Keratinocyte (primary cell): ENCODE data around the gene DNAH17. TPM values are rescaled to one million over a fixed set of nuclear protein-coding genes. Genes with fewer than 3 reads are reported as not detected.

Source experiments
- DNase-seq: peaks from one replicate; pipeline ENCODE4 v3.0.0-alpha.2; 2011; ENCODE audit warnings: low read depth, missing footprints, low spot score
- FAIRE-seq: peaks from 2 replicates; lab custom pipeline; 2011; peaks lifted over from hg19 to GRCh38; lab: Jason Lieb, UNC
- H2AFZ ChIP-seq: 2 replicates; pipeline ENCODE4 v1.6.0; 2012; ENCODE audit warnings: low read length, control low read depth, inconsistent platforms; ENCODE audit not compliant: control insufficient read depth
- H3K27ac ChIP-seq: 2 replicates; pipeline ENCODE4 v1.5.1; 2011; ENCODE audit warnings: low read length; ENCODE audit not compliant: control insufficient read depth, insufficient read depth
- H3K27me3 ChIP-seq: 3 replicates; pipeline ENCODE4 v1.6.0; 2011; ENCODE audit warnings: low read length; ENCODE audit not compliant: control insufficient read depth, insufficient read depth; ENCODE audit errors: extremely low read depth
- H3K36me3 ChIP-seq, 2 experiments: 2 replicates in 1 of 2; 3 replicates in 1 of 2; pipeline ENCODE4 v1.5.1; 2011; ENCODE audit warnings: low read length in 2 of 2, mild to moderate bottlenecking in 1 of 2; ENCODE audit not compliant: control insufficient read depth in 2 of 2, insufficient read depth in 2 of 2; ENCODE audit errors: extremely low read depth in 1 of 2
- H3K4me1 ChIP-seq: 3 replicates; pipeline ENCODE4 v1.5.1; 2011; ENCODE audit warnings: low read length; ENCODE audit not compliant: control insufficient read depth, insufficient read depth; ENCODE audit errors: extremely low read depth
- H3K4me2 ChIP-seq: 3 replicates; pipeline ENCODE4 v1.6.0; 2011; ENCODE audit warnings: low read depth, low read length; ENCODE audit not compliant: control insufficient read depth, insufficient read depth; ENCODE audit errors: extremely low read depth
- H3K4me3 ChIP-seq, 3 experiments: fragments of 200-600 bp in 1 of 3; sonication (generic) in 1 of 3; 2 replicates in 2 of 3; 3 replicates in 1 of 3; pipeline ENCODE4 v1.5.1; 2011 to 2016; ENCODE audit warnings: low read length in 3 of 3, mild to moderate bottlenecking in 3 of 3, control low read depth in 2 of 3, inconsistent platforms in 1 of 3, low read depth in 1 of 3, mixed read lengths in 1 of 3, mixed run types in 1 of 3, moderate library complexity in 1 of 3; ENCODE audit not compliant: control insufficient read depth in 2 of 3, insufficient read depth in 2 of 3; ENCODE audit errors: extremely low read depth in 1 of 3
- H3K79me2 ChIP-seq: 2 replicates; pipeline ENCODE4 v1.6.0; 2012; ENCODE audit warnings: low read length; ENCODE audit not compliant: control insufficient read depth, insufficient read depth
- H3K9ac ChIP-seq: 3 replicates; pipeline ENCODE4 v1.6.0; 2011; ENCODE audit warnings: low read length; ENCODE audit not compliant: control insufficient read depth, insufficient read depth; ENCODE audit errors: extremely low read depth
- H3K9me1 ChIP-seq: 3 replicates; pipeline ENCODE4 v1.6.0; 2011; ENCODE audit warnings: low read length; ENCODE audit not compliant: control insufficient read depth, insufficient read depth; ENCODE audit errors: extremely low read depth
- H3K9me3 ChIP-seq: 2 replicates; pipeline ENCODE4 v1.5.1; 2012; ENCODE audit warnings: low read depth, low read length; ENCODE audit not compliant: control insufficient read depth
- H4K20me1 ChIP-seq: 3 replicates; pipeline ENCODE4 v1.6.0; 2011; ENCODE audit warnings: low read length; ENCODE audit not compliant: control insufficient read depth, insufficient read depth; ENCODE audit errors: extremely low read depth
- EZH2 ChIP-seq: IDR thresholded peaks from one replicate; pipeline ENCODE4 v1.6.1; 2012; ENCODE audit warnings: inconsistent platforms, mild to moderate bottlenecking, low read length, moderate library complexity
- dilution Hi-C: fragments of 300-500 bp; cut with MboI; formaldehyde crosslinking; loops from one replicate; pipeline ENCODE4 v1.7.0; 2020; ENCODE audit warnings: low sequenced_read_pairs; ENCODE audit not compliant: extremely low pct_ligation_motif_present
- polyA plus RNA-seq, 5 experiments: library from polyadenylated mRNA; depleted of rRNA in 3 of 5; stranded (reverse) in 3 of 5; stranded (forward) in 1 of 5; unstranded in 1 of 5; fragments of >200 nt; gene quantifications; 1 replicate in 1 of 5; 2 replicates in 3 of 5; 3 replicates in 1 of 5; pipeline versions ENCODE4 v1.2.1 to v1.2.3, GENCODE V29; 2011 to 2012; ENCODE audit warnings: missing spikeins in 2 of 5, low read depth in 1 of 5, low replicate concordance in 1 of 5
- TF ChIP-seq, protein P1 (sequence below), 3 experiments: IDR thresholded peaks in 1 of 3; conservative IDR thresholded peaks in 1 of 3; optimal IDR thresholded peaks in 1 of 3; 2 replicates in 2 of 3; 3 replicates in 1 of 3; pipeline versions ENCODE3 to v1.5.1; 2011; ENCODE audit warnings: low read length in 3 of 3, mild to moderate bottlenecking in 3 of 3, moderate library complexity in 2 of 3, control low read depth in 1 of 3, inconsistent platforms in 1 of 3; ENCODE audit not compliant: insufficient read depth in 2 of 3; ENCODE audit errors: extremely low read depth in 1 of 3

DNAH17 gene
- polyA plus RNA-seq, 1 donor (not counting 4 experiments of a cell fraction or from before 2014, with no cell fraction given), result 0.16 TPM

DNA sequence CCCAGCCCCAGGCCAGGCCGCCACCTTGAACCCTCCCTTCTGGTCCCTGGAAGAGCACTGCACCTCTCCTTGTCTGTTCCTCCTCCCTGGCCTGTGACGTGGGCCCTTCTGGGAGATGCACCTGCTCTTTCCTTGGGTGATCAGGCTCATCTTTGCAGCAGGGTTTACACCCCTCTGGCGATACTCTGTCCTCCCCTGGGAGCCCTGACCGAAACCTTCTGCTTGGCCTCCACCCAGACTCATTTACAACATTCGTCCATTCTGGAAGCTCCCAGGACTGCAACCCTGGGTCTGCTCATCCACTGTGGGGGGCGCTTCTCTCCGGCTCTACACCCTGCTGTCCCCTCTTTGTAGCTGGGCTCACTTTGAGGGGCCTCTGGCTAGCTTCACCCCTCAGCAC is 125.4 kb downstream of the DNAH17 start:
- no peaks in the 10 kb centered on the region for H3K9me3 ChIP-seq
- no peaks in the 10 kb centered on the region for H3K36me3 ChIP-seq
- H3K9ac ChIP-seq, result no peak overlapping the region
- no peak overlapping the region for H3K4me3 ChIP-seq
- no peaks in the 10 kb centered on the region for H4K20me1 ChIP-seq
- dilution Hi-C loops, result no loop called here
- no peak overlapping the region for H3K4me2 ChIP-seq
- no peak for DNase-seq
- no peak overlapping the region for H2AFZ ChIP-seq
- H3K27me3 ChIP-seq, result no peaks in the 10 kb centered on the region
- no peaks in the 10 kb centered on the region for H3K9me1 ChIP-seq
- no peak for FAIRE-seq
- no peak overlapping the region for H3K27ac ChIP-seq
- H3K79me2 ChIP-seq, result no peaks in the 10 kb centered on the region
- H3K4me1 ChIP-seq, result no peaks in the 10 kb centered on the region
- TF ChIP-seq, protein P1, sequence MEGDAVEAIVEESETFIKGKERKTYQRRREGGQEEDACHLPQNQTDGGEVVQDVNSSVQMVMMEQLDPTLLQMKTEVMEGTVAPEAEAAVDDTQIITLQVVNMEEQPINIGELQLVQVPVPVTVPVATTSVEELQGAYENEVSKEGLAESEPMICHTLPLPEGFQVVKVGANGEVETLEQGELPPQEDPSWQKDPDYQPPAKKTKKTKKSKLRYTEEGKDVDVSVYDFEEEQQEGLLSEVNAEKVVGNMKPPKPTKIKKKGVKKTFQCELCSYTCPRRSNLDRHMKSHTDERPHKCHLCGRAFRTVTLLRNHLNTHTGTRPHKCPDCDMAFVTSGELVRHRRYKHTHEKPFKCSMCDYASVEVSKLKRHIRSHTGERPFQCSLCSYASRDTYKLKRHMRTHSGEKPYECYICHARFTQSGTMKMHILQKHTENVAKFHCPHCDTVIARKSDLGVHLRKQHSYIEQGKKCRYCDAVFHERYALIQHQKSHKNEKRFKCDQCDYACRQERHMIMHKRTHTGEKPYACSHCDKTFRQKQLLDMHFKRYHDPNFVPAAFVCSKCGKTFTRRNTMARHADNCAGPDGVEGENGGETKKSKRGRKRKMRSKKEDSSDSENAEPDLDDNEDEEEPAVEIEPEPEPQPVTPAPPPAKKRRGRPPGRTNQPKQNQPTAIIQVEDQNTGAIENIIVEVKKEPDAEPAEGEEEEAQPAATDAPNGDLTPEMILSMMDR (optimal IDR thresholded peaks at IDR 0.05 in 1 of 3, IDR thresholded peaks at IDR 0.05 in 1 of 3, conservative IDR thresholded peaks at IDR 0.05 in 1 of 3; ENCODE audit: extremely low read depth in 1 of 3, insufficient read depth in 2 of 3, low read length in 3 of 3), result no peak
- no peak for TF ChIP-seq EZH2

DNA sequence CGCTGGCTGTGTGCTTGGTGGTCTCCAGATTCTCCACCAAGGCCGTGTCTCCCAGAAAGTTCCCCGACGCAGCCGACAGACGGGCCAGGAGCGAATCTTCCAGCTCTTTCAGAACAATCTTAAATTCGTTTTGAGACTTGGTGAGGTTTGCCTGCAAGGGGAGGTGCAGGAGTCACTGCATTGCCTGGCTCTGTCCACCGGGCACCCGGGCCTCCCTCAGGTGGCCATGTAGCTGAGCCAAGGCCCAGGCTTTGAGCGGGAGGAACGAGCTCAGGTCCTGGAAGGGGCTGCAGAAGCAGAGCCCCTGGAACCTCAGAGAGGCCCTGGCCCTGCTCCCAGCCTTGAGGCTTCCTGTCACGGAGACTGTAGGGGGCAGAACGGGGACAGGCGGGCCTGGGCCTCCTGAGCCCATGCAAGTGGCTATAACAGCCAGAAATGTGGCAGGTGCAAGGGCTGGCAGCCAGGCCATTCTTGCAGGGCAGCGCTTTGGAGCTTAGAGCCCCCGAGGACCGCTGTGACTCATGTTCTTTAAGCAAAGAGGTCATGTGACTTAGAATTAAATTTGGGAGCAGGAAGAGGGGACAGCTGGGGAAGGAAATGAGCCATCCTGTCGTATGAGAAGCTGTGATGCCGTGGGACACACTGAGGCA is 126.4 kb downstream of the DNAH17 start:
- no peaks in the 10 kb centered on the region for H4K20me1 ChIP-seq
- dilution Hi-C loops, result no loop called here
- H2AFZ ChIP-seq, result no peak overlapping the region
- no peak overlapping the region for H3K4me2 ChIP-seq
- no peak for DNase-seq
- H3K36me3 ChIP-seq, result no peaks in the 10 kb centered on the region
- no peaks in the 10 kb centered on the region for H3K27me3 ChIP-seq
- no peak for TF ChIP-seq EZH2
- TF ChIP-seq, protein P1 (optimal IDR thresholded peaks at IDR 0.05 in 1 of 3, IDR thresholded peaks at IDR 0.05 in 1 of 3, conservative IDR thresholded peaks at IDR 0.05 in 1 of 3; ENCODE audit: extremely low read depth in 1 of 3, insufficient read depth in 2 of 3, low read length in 3 of 3), result no peak
- H3K4me3 ChIP-seq, result no peak overlapping the region
- H3K9ac ChIP-seq, result no peak overlapping the region
- no peaks in the 10 kb centered on the region for H3K4me1 ChIP-seq
- no peaks in the 10 kb centered on the region for H3K9me3 ChIP-seq
- H3K27ac ChIP-seq, result no peak overlapping the region
- FAIRE-seq, result no peak
- no peaks in the 10 kb centered on the region for H3K9me1 ChIP-seq
- H3K79me2 ChIP-seq, result no peaks in the 10 kb centered on the region
